ENCODE data around the gene ADTRP.

- TF ChIP-seq ZC3H10 (CRISPR knock-in tag; IDR thresholded peaks at IDR 0.05) = no peak
- TF ChIP-seq OSR1 (CRISPR knock-in tag; IDR thresholded peaks at IDR 0.05) = no peak
These were observed 36.2 kb upstream of the ADTRP start for GRCh38 chr6:11814819-11815218.

All from SK-N-SH treated with all-trans-retinoic acid at 6 μM for 48 hours (cell line).